Esophagus squamous epithelium (tissue), 4 donors: ENCODE data around the gene RER1.

ENCODE experiments used
- POLR2A ChIP-seq, 4 donors: fragments of 450-650 bp; IDR thresholded peaks; one replicate each; pipeline ENCODE4 v1.6.1; 2017; ENCODE audit warnings: antibody characterized with exemption in 4 of 4, mild to moderate bottlenecking in 4 of 4, moderate library complexity in 3 of 4
- TF ChIP-seq, protein P1 (sequence below), 6 experiments: fragments of 450-650 bp in 4 of 6; fragments of 200-600 bp in 2 of 6; sonication (generic) in 2 of 6; IDR thresholded peaks; one replicate each; pipeline ENCODE4 v1.5.1; 2016 to 2019; ENCODE audit warnings: antibody characterized with exemption in 6 of 6, mild to moderate bottlenecking in 4 of 6, moderate library complexity in 4 of 6

DNA sequence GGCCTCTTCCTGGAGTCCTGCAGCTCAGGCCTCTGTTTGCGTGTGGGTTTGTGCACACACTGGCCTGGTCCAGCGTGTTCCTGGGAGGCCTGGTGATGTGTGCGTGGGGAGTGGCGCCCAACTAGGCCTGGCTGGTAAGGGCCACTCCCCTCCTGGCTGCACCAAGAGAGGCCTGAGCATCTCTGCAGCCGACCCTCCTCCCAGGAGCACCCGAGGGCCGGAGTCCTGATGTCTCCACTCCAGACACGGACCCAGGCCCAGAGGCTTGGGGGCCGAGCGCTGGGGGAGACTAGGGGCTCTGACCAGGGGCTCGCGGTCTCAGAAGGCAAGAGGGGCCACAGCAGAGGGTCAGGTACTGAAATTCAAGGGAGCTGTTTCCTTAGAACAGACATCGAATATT is 33.6 kb upstream of the RER1 start:
- TF ChIP-seq, protein P1, sequence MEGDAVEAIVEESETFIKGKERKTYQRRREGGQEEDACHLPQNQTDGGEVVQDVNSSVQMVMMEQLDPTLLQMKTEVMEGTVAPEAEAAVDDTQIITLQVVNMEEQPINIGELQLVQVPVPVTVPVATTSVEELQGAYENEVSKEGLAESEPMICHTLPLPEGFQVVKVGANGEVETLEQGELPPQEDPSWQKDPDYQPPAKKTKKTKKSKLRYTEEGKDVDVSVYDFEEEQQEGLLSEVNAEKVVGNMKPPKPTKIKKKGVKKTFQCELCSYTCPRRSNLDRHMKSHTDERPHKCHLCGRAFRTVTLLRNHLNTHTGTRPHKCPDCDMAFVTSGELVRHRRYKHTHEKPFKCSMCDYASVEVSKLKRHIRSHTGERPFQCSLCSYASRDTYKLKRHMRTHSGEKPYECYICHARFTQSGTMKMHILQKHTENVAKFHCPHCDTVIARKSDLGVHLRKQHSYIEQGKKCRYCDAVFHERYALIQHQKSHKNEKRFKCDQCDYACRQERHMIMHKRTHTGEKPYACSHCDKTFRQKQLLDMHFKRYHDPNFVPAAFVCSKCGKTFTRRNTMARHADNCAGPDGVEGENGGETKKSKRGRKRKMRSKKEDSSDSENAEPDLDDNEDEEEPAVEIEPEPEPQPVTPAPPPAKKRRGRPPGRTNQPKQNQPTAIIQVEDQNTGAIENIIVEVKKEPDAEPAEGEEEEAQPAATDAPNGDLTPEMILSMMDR (IDR thresholded peaks at IDR 0.05) = no peak
- TF ChIP-seq POLR2A (IDR thresholded peaks at IDR 0.05) = no peak
